ENCODE measurements around the gene E2F8. TPM values are rescaled to one million over a fixed set of nuclear protein-coding genes. Genes with fewer than 3 reads are reported as not detected.

E2F8 gene
- total and polyA plus RNA-seq, 10 of the 15 experiments (the other 5 are each of a cell fraction or from before 2014, with no cell fraction given), result 8.8 to 28.1 (median 18.5) TPM

DNA sequence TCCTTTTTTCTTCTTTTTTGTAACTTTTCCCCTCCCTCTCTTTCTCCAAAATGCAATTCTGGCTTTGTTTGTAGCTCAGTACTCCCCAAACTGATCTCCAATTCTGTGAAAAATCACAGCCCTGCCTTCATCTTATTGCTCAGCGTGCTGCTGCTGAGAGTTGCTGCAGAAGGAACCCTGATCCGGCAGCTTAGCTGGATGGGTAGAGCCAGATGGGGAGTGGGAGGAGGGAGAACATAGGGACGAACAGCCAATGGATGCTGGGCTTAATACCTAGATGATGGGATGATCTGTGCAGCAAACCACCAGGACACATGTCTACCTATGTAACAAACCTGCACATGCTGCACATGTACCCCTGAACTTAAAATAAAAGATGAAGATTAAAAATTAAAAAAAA is 47.5 kb upstream of the E2F8 start:
- no peak for DNase-seq (ENCODE audit: low read depth, low spot score)
- no peak for FAIRE-seq
- Histone ChIP-seq H3K9ac (ENCODE audit: control insufficient read depth, insufficient read depth, low read length) (no peak overlapping the region), H4K20me1 (ENCODE audit: control insufficient read depth, insufficient read depth) (no peaks in the 10 kb centered on the region), H3K27ac (ENCODE audit: control insufficient read depth, insufficient read depth) (no peak overlapping the region), H3K4me3 (no peak overlapping the region), H3K79me2 (ENCODE audit: control insufficient read depth, insufficient read depth, low read length) (no peaks in the 10 kb centered on the region), H2AFZ (ENCODE audit: control insufficient read depth, low read depth, low read length) (no peak overlapping the region), H3K4me2 (ENCODE audit: control insufficient read depth, insufficient read depth) (no peak overlapping the region), H3K4me1 (ENCODE audit: control insufficient read depth, insufficient read depth, low read length) (no peaks in the 10 kb centered on the region), H3K9me3 (replicated peaks; ENCODE audit: control insufficient read depth, insufficient read depth, low read length) (no peaks in the 10 kb centered on the region), H3K36me3 (ENCODE audit: control insufficient read depth in 2 of 2, insufficient read depth in 2 of 2, low read length in 1 of 2) (no peaks in the 10 kb centered on the region), H3K27me3 (replicated peaks in 1 of 2; ENCODE audit: control insufficient read depth in 2 of 2, insufficient read depth in 2 of 2, low read length in 1 of 2) (no peaks in the 10 kb centered on the region)
- ATAC-seq, result no peak
- ChIA-PET RAD21 (ENCODE audit: unreplicated experiment) (no interaction called here), CTCF (interaction anchor here (0.9 kb wide), 1 partner anchor 28 kb away, joined by 3 read pairs; no protein-coding TSS in a partner anchor), POLR2A (no interaction called here), SMC1A (ENCODE audit: uncharacterized antibody, unreplicated experiment) (no interaction called here)
- intact Hi-C loops (cut with micrococcal nuclease; ENCODE audit: unreplicated experiment) (no loop called here), in situ Hi-C loops (cut with MboI) (no loop called here)
- 45% methylated on average over 3 of the region's 3 CpGs for WGBS (ENCODE audit: insufficient coverage, insufficient replicate concordance, low lambda C conversion rate, missing lambda C conversion rate)
- BruUV-seq (replicated peaks), result no TSS peak
- TF ChIP-seq ZNF274 (IDR thresholded peaks at IDR 0.05; ENCODE audit: insufficient read depth, insufficient read length) (no peak), NR2C2 (IDR thresholded peaks at IDR 0.05; ENCODE audit: borderline replicate concordance, control insufficient read depth, insufficient read length, low read depth) (no peak), TCF7 (IDR thresholded peaks at IDR 0.05; ENCODE audit: borderline replicate concordance) (no peak), SP1 (IDR thresholded peaks at IDR 0.05; ENCODE audit: low read depth, low read length) (no peak), FOXK2 (IDR thresholded peaks at IDR 0.05) (no peak), POLR2A (IDR thresholded peaks at IDR 0.05; ENCODE audit: low read depth, low read length) (no peak), RBBP5 (conservative IDR thresholded peaks at IDR 0.05) (no peak), CHD4 (IDR thresholded peaks at IDR 0.05) (no peak), RAD21 (IDR thresholded peaks at IDR 0.05; ENCODE audit: insufficient read depth, low read depth, low read length) (no peak), SIN3A (IDR thresholded peaks at IDR 0.05; ENCODE audit: low read depth, low read length) (no peak), SRF (IDR thresholded peaks at IDR 0.05; ENCODE audit: low read depth in 2 of 2, low read length in 2 of 2) (no peak), BACH1 (IDR thresholded peaks at IDR 0.05; ENCODE audit: borderline replicate concordance) (no peak)
- TF ChIP-seq, protein P1, sequence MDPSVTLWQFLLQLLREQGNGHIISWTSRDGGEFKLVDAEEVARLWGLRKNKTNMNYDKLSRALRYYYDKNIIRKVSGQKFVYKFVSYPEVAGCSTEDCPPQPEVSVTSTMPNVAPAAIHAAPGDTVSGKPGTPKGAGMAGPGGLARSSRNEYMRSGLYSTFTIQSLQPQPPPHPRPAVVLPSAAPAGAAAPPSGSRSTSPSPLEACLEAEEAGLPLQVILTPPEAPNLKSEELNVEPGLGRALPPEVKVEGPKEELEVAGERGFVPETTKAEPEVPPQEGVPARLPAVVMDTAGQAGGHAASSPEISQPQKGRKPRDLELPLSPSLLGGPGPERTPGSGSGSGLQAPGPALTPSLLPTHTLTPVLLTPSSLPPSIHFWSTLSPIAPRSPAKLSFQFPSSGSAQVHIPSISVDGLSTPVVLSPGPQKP (IDR thresholded peaks at IDR 0.05; ENCODE audit: low read depth, low read length), result no peak
- TF ChIP-seq, protein P2, sequence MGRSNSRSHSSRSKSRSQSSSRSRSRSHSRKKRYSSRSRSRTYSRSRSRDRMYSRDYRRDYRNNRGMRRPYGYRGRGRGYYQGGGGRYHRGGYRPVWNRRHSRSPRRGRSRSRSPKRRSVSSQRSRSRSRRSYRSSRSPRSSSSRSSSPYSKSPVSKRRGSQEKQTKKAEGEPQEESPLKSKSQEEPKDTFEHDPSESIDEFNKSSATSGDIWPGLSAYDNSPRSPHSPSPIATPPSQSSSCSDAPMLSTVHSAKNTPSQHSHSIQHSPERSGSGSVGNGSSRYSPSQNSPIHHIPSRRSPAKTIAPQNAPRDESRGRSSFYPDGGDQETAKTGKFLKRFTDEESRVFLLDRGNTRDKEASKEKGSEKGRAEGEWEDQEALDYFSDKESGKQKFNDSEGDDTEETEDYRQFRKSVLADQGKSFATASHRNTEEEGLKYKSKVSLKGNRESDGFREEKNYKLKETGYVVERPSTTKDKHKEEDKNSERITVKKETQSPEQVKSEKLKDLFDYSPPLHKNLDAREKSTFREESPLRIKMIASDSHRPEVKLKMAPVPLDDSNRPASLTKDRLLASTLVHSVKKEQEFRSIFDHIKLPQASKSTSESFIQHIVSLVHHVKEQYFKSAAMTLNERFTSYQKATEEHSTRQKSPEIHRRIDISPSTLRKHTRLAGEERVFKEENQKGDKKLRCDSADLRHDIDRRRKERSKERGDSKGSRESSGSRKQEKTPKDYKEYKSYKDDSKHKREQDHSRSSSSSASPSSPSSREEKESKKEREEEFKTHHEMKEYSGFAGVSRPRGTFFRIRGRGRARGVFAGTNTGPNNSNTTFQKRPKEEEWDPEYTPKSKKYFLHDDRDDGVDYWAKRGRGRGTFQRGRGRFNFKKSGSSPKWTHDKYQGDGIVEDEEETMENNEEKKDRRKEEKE (IDR thresholded peaks at IDR 0.05), result no peak
- TF ChIP-seq, protein P3, sequence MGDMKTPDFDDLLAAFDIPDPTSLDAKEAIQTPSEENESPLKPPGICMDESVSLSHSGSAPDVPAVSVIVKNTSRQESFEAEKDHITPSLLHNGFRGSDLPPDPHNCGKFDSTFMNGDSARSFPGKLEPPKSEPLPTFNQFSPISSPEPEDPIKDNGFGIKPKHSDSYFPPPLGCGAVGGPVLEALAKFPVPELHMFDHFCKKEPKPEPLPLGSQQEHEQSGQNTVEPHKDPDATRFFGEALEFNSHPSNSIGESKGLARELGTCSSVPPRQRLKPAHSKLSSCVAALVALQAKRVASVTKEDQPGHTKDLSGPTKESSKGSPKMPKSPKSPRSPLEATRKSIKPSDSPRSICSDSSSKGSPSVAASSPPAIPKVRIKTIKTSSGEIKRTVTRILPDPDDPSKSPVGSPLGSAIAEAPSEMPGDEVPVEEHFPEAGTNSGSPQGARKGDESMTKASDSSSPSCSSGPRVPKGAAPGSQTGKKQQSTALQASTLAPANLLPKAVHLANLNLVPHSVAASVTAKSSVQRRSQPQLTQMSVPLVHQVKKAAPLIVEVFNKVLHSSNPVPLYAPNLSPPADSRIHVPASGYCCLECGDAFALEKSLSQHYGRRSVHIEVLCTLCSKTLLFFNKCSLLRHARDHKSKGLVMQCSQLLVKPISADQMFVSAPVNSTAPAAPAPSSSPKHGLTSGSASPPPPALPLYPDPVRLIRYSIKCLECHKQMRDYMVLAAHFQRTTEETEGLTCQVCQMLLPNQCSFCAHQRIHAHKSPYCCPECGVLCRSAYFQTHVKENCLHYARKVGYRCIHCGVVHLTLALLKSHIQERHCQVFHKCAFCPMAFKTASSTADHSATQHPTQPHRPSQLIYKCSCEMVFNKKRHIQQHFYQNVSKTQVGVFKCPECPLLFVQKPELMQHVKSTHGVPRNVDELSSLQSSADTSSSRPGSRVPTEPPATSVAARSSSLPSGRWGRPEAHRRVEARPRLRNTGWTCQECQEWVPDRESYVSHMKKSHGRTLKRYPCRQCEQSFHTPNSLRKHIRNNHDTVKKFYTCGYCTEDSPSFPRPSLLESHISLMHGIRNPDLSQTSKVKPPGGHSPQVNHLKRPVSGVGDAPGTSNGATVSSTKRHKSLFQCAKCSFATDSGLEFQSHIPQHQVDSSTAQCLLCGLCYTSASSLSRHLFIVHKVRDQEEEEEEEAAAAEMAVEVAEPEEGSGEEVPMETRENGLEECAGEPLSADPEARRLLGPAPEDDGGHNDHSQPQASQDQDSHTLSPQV (IDR thresholded peaks at IDR 0.05), result no peak
- TF ChIP-seq, protein P4, sequence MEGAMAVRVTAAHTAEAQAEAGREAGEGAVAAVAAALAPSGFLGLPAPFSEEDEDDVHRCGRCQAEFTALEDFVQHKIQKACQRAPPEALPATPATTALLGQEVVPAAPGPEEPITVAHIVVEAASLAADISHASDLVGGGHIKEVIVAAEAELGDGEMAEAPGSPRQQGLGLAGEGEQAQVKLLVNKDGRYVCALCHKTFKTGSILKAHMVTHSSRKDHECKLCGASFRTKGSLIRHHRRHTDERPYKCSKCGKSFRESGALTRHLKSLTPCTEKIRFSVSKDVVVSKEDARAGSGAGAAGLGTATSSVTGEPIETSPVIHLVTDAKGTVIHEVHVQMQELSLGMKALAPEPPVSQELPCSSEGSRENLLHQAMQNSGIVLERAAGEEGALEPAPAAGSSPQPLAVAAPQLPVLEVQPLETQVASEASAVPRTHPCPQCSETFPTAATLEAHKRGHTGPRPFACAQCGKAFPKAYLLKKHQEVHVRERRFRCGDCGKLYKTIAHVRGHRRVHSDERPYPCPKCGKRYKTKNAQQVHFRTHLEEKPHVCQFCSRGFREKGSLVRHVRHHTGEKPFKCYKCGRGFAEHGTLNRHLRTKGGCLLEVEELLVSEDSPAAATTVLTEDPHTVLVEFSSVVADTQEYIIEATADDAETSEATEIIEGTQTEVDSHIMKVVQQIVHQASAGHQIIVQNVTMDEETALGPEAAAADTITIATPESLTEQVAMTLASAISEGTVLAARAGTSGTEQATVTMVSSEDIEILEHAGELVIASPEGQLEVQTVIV (IDR thresholded peaks at IDR 0.05; ENCODE audit: borderline replicate concordance, partially characterized antibody), result no peak
